GM12864 (cell line): ENCODE data around the gene ATP2B1.

Experiments used
- DNase-seq: peaks from one replicate; pipeline ENCODE4 v3.0.0-alpha.2; 2011; ENCODE audit warnings: low read depth
- H3K4me3 ChIP-seq: 2 replicates; pipeline ENCODE4 v1.5.1; 2011; ENCODE audit warnings: mild to moderate bottlenecking, low read depth, low read length, control low read depth
- TF ChIP-seq, protein P1 (sequence below): IDR thresholded peaks from 2 replicates; pipeline ENCODE4 v1.5.1; 2011; ENCODE audit warnings: low read depth, mild to moderate bottlenecking, moderate library complexity, low read length, control low read depth, inconsistent platforms; ENCODE audit errors: missing control alignments

ATP2B1 gene

GRCh38 chr12:89684136-89684535, 24.5 kb downstream of the ATP2B1 start:
- TF ChIP-seq, protein P1, sequence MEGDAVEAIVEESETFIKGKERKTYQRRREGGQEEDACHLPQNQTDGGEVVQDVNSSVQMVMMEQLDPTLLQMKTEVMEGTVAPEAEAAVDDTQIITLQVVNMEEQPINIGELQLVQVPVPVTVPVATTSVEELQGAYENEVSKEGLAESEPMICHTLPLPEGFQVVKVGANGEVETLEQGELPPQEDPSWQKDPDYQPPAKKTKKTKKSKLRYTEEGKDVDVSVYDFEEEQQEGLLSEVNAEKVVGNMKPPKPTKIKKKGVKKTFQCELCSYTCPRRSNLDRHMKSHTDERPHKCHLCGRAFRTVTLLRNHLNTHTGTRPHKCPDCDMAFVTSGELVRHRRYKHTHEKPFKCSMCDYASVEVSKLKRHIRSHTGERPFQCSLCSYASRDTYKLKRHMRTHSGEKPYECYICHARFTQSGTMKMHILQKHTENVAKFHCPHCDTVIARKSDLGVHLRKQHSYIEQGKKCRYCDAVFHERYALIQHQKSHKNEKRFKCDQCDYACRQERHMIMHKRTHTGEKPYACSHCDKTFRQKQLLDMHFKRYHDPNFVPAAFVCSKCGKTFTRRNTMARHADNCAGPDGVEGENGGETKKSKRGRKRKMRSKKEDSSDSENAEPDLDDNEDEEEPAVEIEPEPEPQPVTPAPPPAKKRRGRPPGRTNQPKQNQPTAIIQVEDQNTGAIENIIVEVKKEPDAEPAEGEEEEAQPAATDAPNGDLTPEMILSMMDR: no peak

GRCh38 chr12:89682284-89682683, 26.4 kb downstream of the ATP2B1 start:
- no peak overlapping the region for H3K4me3 ChIP-seq
- TF ChIP-seq, protein P1: no peak
- no peak for DNase-seq

More at GRCh38 chr12:89684136-89684535, 24.5 kb downstream of the ATP2B1 start:
- no peak for DNase-seq
- no peak overlapping the region for H3K4me3 ChIP-seq

DNA sequence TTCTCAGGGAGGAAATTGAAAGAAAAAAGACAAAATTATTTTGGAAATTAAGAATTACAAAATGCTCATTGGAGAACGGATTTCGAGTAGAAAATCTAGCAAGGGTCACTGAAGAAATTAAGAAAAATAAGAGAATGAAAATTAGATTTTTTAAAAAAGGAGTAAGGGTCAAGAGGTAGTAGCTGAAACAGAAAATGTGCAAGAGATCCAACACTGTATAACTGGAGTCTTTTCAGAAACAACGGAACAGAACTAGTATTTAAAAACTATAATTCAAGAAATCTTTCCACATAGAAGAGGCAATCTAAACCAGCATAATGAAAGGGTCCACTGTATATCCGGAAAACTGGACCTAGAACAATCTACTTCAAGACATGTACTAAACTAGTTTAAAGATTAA, 28.2 kb downstream of the ATP2B1 start:
- no peak overlapping the region for H3K4me3 ChIP-seq
- no peak for DNase-seq
- TF ChIP-seq, protein P1: no peak

DNA sequence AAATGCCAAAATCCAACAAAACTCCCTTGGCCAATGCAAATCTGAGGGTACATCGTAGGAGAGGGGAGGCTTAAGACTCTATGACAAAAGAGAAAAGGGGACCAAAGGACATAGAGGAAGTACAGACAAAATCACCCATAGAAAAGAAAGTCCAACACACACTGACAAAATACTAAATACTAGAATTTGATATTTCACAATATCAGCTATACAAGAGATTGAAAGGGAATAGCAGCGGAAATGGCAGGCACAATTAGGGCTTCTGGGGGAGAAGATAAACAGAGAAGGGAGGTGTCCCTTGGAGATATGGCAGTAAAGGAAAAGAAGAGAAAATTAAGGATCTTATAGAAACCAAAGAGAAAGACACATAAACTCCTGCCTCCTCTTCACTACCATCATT, 29.0 kb downstream of the ATP2B1 start:
- TF ChIP-seq, protein P1: no peak
- H3K4me3 ChIP-seq: no peak overlapping the region
- DNase-seq: no peak

DNA sequence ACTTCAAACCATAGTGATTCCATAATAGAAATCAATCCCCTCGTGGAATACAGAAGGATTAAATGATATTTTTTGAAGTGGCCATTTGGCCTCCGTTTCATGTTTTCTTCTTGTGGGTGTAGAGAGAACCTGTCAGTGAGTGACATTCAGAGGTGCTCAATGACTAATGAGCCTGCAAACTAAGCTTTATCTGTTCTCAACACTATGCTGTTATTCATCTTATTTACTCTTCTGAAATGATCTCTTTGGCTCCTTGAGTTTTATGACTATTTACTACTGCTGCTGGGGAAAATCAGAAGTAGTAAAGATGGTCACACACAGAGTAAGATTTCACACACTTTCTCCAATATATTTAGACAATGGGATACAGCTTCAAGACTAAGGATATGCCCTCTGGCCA, 30.4 kb downstream of the ATP2B1 start:
- TF ChIP-seq, protein P1: no peak
- DNase-seq: no peak
- H3K4me3 ChIP-seq: no peak overlapping the region

- no peak overlapping the region for H3K4me3 ChIP-seq
- no peak for DNase-seq
- TF ChIP-seq, protein P1: no peak
These were observed 31.7 kb downstream of the ATP2B1 start for GRCh38 chr12:89676930-89677329.

DNA sequence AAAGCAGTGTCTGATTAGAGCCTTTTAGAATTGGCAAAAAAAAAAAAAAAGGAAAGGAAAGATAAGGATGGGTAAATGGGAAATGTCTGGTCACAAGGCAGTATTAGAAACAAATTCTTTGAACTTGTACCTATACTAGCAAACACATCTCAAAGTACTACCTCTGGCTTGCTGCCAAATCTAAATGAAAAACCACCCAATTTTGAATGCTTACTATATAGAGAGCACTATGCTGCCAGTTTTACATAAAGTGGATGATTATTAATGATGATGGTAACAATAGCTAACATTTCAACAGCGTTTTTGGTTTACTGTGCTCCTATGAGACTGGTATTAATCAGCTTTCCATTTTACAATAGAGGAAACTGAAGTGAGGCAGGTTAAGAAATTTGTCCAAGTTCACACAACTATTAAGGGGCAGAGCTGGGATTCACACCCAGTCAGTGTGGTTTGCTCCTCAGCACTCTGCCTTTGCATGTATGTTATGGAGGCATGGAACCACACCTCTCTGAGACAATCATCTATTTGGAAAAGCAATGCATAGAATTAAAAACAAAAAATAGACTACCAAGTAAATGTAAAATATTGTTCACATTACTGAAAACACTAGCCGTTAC, 34.2 kb downstream of the ATP2B1 start:
- DNase-seq: no peak

More for the DNA sequence above, 34.2 kb downstream of the ATP2B1 start:
- H3K4me3 ChIP-seq: no peak overlapping the region
- TF ChIP-seq, protein P1: no peak
